ENCODE measurements around the gene KIF21A.

The KIF21A gene

DNA sequence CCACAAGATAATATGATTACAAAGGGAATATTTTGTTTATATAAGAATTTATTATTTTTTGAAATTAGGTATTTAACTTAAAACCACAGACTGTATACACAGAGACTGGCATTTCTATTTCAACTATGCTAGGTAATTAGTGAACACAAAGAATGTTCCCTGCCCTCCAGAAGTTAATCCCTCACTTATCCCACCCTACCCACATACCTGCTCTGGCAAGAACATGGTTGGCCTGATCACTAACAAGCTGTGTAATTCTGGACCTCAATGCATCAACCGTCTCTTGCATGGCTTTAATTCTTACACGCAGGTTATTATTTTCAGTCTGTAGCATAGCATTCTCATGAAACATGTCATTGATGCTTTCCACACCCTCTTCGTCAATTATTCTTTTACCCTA, 85.9 kb downstream of the KIF21A start:
- no peak for DNase-seq
- POLR2A ChIA-PET = no interaction called here
- Histone ChIP-seq H3K36me3 (ENCODE audit: control insufficient read depth in 4 of 4, insufficient read depth in 4 of 4, low read length in 3 of 4) (peaks cover 0 to 2% (median 0%) of the 10 kb centered on the region in 4 experiments), H3K27me3 (replicated peaks in 2 of 5; ENCODE audit: control insufficient read depth in 4 of 5, insufficient read depth in 5 of 5, low read length in 4 of 5) (no peaks in the 10 kb centered on the region), H3K9me3 (ENCODE audit: control extremely low read depth in 1 of 5, control insufficient read depth in 4 of 5, insufficient read depth in 2 of 5, low read depth in 1 of 5, low read length in 4 of 5) (no peaks in the 10 kb centered on the region), H3K27ac (ENCODE audit: insufficient read depth in 1 of 2, low read depth in 1 of 2, low read length in 2 of 2, poor library complexity in 1 of 2, severe bottlenecking in 2 of 2) (no peak overlapping the region), H3K4me3 (ENCODE audit: control insufficient read depth in 1 of 7, extremely low read depth in 1 of 7, insufficient read depth in 4 of 7, low read depth in 2 of 7, low read length in 6 of 7) (no peak overlapping the region), H3K4me1 (ENCODE audit: control extremely low read depth in 1 of 4, control insufficient read depth in 4 of 4, insufficient read depth in 4 of 4, low read length in 3 of 4) (no peaks in the 10 kb centered on the region)
- WGBS (ENCODE audit: insufficient coverage) = 94% methylated on average over 2 of the region's 3 CpGs
- CTCF ChIA-PET = no interaction called here

DNA sequence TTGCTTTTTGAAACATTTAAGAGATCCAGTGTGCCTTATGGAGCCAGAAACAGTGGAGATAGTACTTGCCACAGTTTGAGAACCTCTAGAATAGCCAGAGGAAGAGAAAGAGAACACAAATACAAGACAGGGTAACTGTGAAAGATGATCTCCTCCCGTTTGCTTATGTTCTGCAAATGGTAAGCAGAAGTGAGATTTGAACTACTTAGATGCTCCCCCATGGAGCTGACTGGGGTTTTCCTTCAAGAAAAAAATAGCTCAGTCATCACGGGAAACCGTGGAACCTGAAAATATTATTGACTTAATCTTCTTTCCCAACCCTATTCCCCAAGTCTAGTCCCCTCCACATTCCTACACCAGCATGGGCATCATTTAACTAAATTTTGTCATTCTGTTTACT, 87.1 kb downstream of the KIF21A start:
- POLR2A ChIA-PET = no interaction called here
- no peak for DNase-seq
- Histone ChIP-seq H3K27ac (ENCODE audit: insufficient read depth in 1 of 2, low read depth in 1 of 2, low read length in 2 of 2, poor library complexity in 1 of 2, severe bottlenecking in 2 of 2) (no peak overlapping the region), H3K9me3 (ENCODE audit: control extremely low read depth in 1 of 5, control insufficient read depth in 4 of 5, insufficient read depth in 2 of 5, low read depth in 1 of 5, low read length in 4 of 5) (no peaks in the 10 kb centered on the region), H3K4me1 (ENCODE audit: control extremely low read depth in 1 of 4, control insufficient read depth in 4 of 4, insufficient read depth in 4 of 4, low read length in 3 of 4) (no peaks in the 10 kb centered on the region), H3K4me3 (ENCODE audit: control insufficient read depth in 1 of 7, extremely low read depth in 1 of 7, insufficient read depth in 4 of 7, low read depth in 2 of 7, low read length in 6 of 7) (no peak overlapping the region), H3K27me3 (replicated peaks in 2 of 5; ENCODE audit: control insufficient read depth in 4 of 5, insufficient read depth in 5 of 5, low read length in 4 of 5) (no peaks in the 10 kb centered on the region), H3K36me3 (ENCODE audit: control insufficient read depth in 4 of 4, insufficient read depth in 4 of 4, low read length in 3 of 4) (peaks cover 0 to 2% (median 0%) of the 10 kb centered on the region in 4 experiments)
- CTCF ChIA-PET = no interaction called here
- WGBS (ENCODE audit: insufficient coverage) = 100% methylated on average over 3 of the region's 3 CpGs

DNA sequence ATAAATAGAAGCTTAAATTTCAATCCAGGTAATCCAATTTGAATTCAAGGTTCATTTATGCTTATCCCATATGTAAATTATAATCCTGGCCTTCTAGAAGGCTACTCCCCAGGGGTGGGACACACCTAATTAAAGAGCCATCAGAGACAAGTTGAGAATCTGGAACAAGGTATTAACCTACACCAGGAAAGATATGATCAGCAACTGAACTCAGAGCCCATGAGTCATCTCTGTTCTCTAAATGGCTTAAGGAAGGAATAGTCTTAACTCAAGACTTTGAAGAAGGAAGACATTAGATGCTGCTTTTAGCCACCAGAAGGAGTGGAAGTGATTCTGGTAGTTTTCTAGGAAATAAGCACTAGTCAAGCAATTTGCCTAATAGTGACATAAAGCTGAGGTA, 88.0 kb downstream of the KIF21A start:
- no peaks in the 10 kb centered on the region for H3K9me3 ChIP-seq (ENCODE audit: control extremely low read depth in 1 of 5, control insufficient read depth in 4 of 5, insufficient read depth in 2 of 5, low read depth in 1 of 5, low read length in 4 of 5)
- ChIA-PET CTCF (no interaction called here), POLR2A (no interaction called here)
- H3K27ac ChIP-seq (ENCODE audit: insufficient read depth in 1 of 2, low read depth in 1 of 2, low read length in 2 of 2, poor library complexity in 1 of 2, severe bottlenecking in 2 of 2) = no peak overlapping the region
- H3K36me3 ChIP-seq (ENCODE audit: control insufficient read depth in 4 of 4, insufficient read depth in 4 of 4, low read length in 3 of 4) = peaks cover 0 to 2% (median 0%) of the 10 kb centered on the region in 4 experiments
- H3K4me1 ChIP-seq (ENCODE audit: control extremely low read depth in 1 of 4, control insufficient read depth in 4 of 4, insufficient read depth in 4 of 4, low read length in 3 of 4) = no peaks in the 10 kb centered on the region
- no peak for DNase-seq
- no peaks in the 10 kb centered on the region for H3K27me3 ChIP-seq (replicated peaks in 2 of 5; ENCODE audit: control insufficient read depth in 4 of 5, insufficient read depth in 5 of 5, low read length in 4 of 5)
- H3K4me3 ChIP-seq (ENCODE audit: control insufficient read depth in 1 of 7, extremely low read depth in 1 of 7, insufficient read depth in 4 of 7, low read depth in 2 of 7, low read length in 6 of 7) = no peak overlapping the region

DNA sequence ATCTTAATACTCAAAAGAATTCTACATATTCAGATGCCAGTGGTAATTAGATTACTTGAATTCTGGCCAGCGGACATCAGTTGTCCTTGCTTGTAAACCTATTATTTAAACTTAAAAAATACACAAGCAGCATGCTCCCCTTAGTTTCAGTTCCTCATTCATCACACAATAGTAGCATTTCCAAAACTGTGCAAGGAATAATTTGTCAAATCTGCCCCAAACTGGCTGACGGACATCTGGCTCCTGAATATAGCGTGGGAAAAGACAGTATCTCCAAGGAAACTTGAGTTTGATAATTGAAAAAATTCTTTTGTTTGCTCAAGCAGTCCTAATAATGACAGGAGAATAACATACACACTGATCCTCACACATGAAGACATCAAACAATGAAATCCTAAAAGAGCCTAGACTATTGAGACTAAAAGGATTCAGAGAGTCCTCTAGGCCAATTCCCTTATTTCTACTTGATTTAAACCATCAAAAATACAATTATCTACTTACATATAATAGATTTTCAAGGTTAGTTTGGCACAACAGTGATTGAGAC, 90.4 kb downstream of the KIF21A start:
- H3K36me3 ChIP-seq (ENCODE audit: control insufficient read depth in 4 of 4, insufficient read depth in 4 of 4, low read length in 3 of 4) = peaks cover 0 to 2% (median 0%) of the 10 kb centered on the region in 4 experiments
- no CpG with 5 or more reads among the region's 3 CpGs for WGBS (ENCODE audit: insufficient coverage)
- CTCF ChIA-PET = no interaction called here

DNA sequence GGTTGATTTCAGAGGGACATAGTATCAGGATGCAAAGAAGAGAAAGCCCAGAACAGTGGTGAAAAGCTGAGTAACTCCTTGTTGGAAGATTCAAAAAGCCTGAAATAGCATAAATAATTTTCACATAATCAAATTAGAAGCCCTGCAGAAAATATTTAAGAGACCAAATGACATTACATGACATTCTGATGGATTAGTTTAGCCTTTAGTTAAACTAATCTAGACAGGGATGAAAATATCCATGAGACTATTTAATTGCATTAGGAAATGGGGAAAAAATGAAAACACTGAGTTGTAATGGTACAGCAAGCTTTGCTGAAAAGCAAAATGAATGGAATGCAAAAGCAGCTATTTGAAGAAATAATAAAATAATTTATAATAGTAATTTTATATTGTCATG, 91.8 kb downstream of the KIF21A start:
- H3K4me3 ChIP-seq (ENCODE audit: control insufficient read depth in 1 of 7, extremely low read depth in 1 of 7, insufficient read depth in 4 of 7, low read depth in 2 of 7, low read length in 6 of 7) = no peak overlapping the region
- H3K36me3 ChIP-seq (ENCODE audit: control insufficient read depth in 4 of 4, insufficient read depth in 4 of 4, low read length in 3 of 4) = peaks cover 0 to 2% (median 0%) of the 10 kb centered on the region in 4 experiments
- H3K27me3 ChIP-seq (replicated peaks in 2 of 5; ENCODE audit: control insufficient read depth in 4 of 5, insufficient read depth in 5 of 5, low read length in 4 of 5) = no peaks in the 10 kb centered on the region
- ChIA-PET CTCF (no interaction called here), POLR2A (no interaction called here)
- H3K27ac ChIP-seq (ENCODE audit: insufficient read depth in 1 of 2, low read depth in 1 of 2, low read length in 2 of 2, poor library complexity in 1 of 2, severe bottlenecking in 2 of 2) = no peak overlapping the region
- H3K9me3 ChIP-seq (ENCODE audit: control extremely low read depth in 1 of 5, control insufficient read depth in 4 of 5, insufficient read depth in 2 of 5, low read depth in 1 of 5, low read length in 4 of 5) = no peaks in the 10 kb centered on the region
- H3K4me1 ChIP-seq (ENCODE audit: control extremely low read depth in 1 of 4, control insufficient read depth in 4 of 4, insufficient read depth in 4 of 4, low read length in 3 of 4) = no peaks in the 10 kb centered on the region
- no peak for DNase-seq

More for the DNA sequence above, 90.4 kb downstream of the KIF21A start:
- POLR2A ChIA-PET = no interaction called here
- Histone ChIP-seq H3K27ac (ENCODE audit: insufficient read depth in 1 of 2, low read depth in 1 of 2, low read length in 2 of 2, poor library complexity in 1 of 2, severe bottlenecking in 2 of 2) (no peak overlapping the region), H3K4me3 (ENCODE audit: control insufficient read depth in 1 of 7, extremely low read depth in 1 of 7, insufficient read depth in 4 of 7, low read depth in 2 of 7, low read length in 6 of 7) (no peak overlapping the region), H3K4me1 (ENCODE audit: control extremely low read depth in 1 of 4, control insufficient read depth in 4 of 4, insufficient read depth in 4 of 4, low read length in 3 of 4) (no peaks in the 10 kb centered on the region), H3K9me3 (ENCODE audit: control extremely low read depth in 1 of 5, control insufficient read depth in 4 of 5, insufficient read depth in 2 of 5, low read depth in 1 of 5, low read length in 4 of 5) (no peaks in the 10 kb centered on the region), H3K27me3 (replicated peaks in 2 of 5; ENCODE audit: control insufficient read depth in 4 of 5, insufficient read depth in 5 of 5, low read length in 4 of 5) (no peaks in the 10 kb centered on the region)
- DNase-seq = no peak

DNA sequence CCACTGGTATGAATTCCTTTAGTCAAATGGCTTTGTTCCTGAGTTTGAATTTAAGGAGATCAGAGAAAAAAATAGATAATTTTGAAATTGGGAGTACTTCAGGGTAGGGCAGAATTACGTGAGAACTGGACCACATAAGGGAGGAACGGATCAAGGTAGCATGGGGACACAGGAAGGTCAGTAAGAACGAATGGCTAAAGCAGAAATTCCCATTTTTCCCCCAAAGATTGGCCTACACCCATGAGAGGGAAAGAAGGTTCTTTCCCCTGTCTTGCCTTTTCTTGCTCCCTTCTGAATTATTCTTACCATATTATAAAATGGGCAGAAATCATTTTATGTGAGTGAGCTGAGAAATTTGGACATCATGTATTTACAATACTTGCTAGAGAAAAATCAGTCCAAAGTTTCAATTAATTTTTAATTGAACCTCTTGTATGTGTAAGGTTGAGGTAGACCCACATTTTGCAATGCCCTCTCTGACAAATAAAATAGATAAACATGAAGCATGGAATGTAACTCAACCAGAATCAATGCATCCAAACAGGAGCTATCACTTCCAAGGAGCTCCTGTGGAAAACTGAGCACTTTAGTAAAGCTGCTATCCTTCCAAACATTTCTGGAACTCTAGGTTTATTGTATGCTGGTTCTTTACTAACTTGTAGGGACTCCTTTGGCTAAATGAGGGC, 93.8 kb downstream of the KIF21A start:
- H3K27me3 ChIP-seq (replicated peaks in 2 of 5; ENCODE audit: control insufficient read depth in 4 of 5, insufficient read depth in 5 of 5, low read length in 4 of 5) = no peaks in the 10 kb centered on the region
- no peaks in the 10 kb centered on the region for H3K9me3 ChIP-seq (ENCODE audit: control extremely low read depth in 1 of 5, control insufficient read depth in 4 of 5, insufficient read depth in 2 of 5, low read depth in 1 of 5, low read length in 4 of 5)
- H3K4me1 ChIP-seq (ENCODE audit: control extremely low read depth in 1 of 4, control insufficient read depth in 4 of 4, insufficient read depth in 4 of 4, low read length in 3 of 4) = no peaks in the 10 kb centered on the region
- DNase-seq = no peak
- POLR2A ChIA-PET = no interaction called here
- 98% methylated on average over 3 of the region's 3 CpGs for WGBS (ENCODE audit: insufficient coverage)
- H3K27ac ChIP-seq (ENCODE audit: insufficient read depth in 1 of 2, low read depth in 1 of 2, low read length in 2 of 2, poor library complexity in 1 of 2, severe bottlenecking in 2 of 2) = no peak overlapping the region
- no peaks in the 10 kb centered on the region for H3K36me3 ChIP-seq (ENCODE audit: control insufficient read depth in 4 of 4, insufficient read depth in 4 of 4, low read length in 3 of 4)
- no peak overlapping the region for H3K4me3 ChIP-seq (ENCODE audit: control insufficient read depth in 1 of 7, extremely low read depth in 1 of 7, insufficient read depth in 4 of 7, low read depth in 2 of 7, low read length in 6 of 7)
- CTCF ChIA-PET = no interaction called here

DNA sequence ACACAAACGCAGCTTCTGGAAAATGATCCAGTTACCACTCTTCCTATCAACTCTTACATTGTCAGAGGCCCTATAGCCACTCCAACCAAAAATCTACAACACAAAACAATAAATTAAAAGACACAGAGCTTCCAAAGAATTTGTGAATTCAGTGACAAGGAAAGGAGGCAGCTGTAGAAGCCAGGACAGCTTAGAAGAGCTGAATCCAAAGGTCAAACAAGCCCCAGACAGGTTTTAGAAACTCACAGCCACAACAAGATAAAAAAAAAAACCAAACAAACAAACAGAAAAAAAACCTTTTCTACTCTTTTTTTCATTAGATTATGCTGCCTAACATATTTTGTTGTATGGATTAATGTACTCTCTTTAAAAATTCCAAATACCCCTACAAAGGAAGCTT, 94.4 kb downstream of the KIF21A start:
- no peaks in the 10 kb centered on the region for H3K4me1 ChIP-seq (ENCODE audit: control extremely low read depth in 1 of 4, control insufficient read depth in 4 of 4, insufficient read depth in 4 of 4, low read length in 3 of 4)
- H3K27me3 ChIP-seq (replicated peaks in 2 of 5; ENCODE audit: control insufficient read depth in 4 of 5, insufficient read depth in 5 of 5, low read length in 4 of 5) = no peaks in the 10 kb centered on the region
- no peak overlapping the region for H3K4me3 ChIP-seq (ENCODE audit: control insufficient read depth in 1 of 7, extremely low read depth in 1 of 7, insufficient read depth in 4 of 7, low read depth in 2 of 7, low read length in 6 of 7)
- WGBS (ENCODE audit: insufficient coverage) = no CpG with 5 or more reads among the region's 1 CpG
- H3K27ac ChIP-seq (ENCODE audit: insufficient read depth in 1 of 2, low read depth in 1 of 2, low read length in 2 of 2, poor library complexity in 1 of 2, severe bottlenecking in 2 of 2) = no peak overlapping the region
- no peaks in the 10 kb centered on the region for H3K36me3 ChIP-seq (ENCODE audit: control insufficient read depth in 4 of 4, insufficient read depth in 4 of 4, low read length in 3 of 4)
- ChIA-PET POLR2A (no interaction called here), CTCF (no interaction called here)
- no peaks in the 10 kb centered on the region for H3K9me3 ChIP-seq (ENCODE audit: control extremely low read depth in 1 of 5, control insufficient read depth in 4 of 5, insufficient read depth in 2 of 5, low read depth in 1 of 5, low read length in 4 of 5)
- no peak for DNase-seq
